A549 (cell line): ENCODE results near the gene EXOC2.

ENCODE experiments used
- EP300 ChIP-seq, 2 experiments: fragments of >200 bp; sonication (Bioruptor Twin); formaldehyde crosslinking; IDR thresholded peaks; 2 replicates in 1 of 2; 3 replicates in 1 of 2; pipeline ENCODE4 v1.6.1; 2016 to 2017
- MYC ChIP-seq: IDR thresholded peaks from 2 replicates; pipeline ENCODE4 v1.6.1; 2012; ENCODE audit warnings: mild to moderate bottlenecking, inconsistent platforms, low read length, improper control_type of control experiment, borderline replicate concordance
- POLR2A ChIP-seq: IDR thresholded peaks from 2 replicates; pipeline ENCODE4 v1.6.1; 2012; ENCODE audit warnings: mild to moderate bottlenecking, low read length
- TP53 ChIP-seq: fragments of 250-450 bp; sonication (Bioruptor Pico); IDR thresholded peaks from 2 replicates; pipeline ENCODE4 v1.5.0; 2021; ENCODE audit warnings: mild to moderate bottlenecking, moderate library complexity
- TF ChIP-seq, protein P1 (sequence below): fragments of >200 bp; sonication (Bioruptor Twin); formaldehyde crosslinking; IDR thresholded peaks from 3 replicates; pipeline ENCODE4 v1.5.1; 2016

GRCh38 chr6:610882-611281 lies 82.1 kb downstream of the EXOC2 start:
- no peak for TF ChIP-seq TP53 (CRISPR knock-in tag)
- no peak for TF ChIP-seq POLR2A
- TF ChIP-seq, protein P1, sequence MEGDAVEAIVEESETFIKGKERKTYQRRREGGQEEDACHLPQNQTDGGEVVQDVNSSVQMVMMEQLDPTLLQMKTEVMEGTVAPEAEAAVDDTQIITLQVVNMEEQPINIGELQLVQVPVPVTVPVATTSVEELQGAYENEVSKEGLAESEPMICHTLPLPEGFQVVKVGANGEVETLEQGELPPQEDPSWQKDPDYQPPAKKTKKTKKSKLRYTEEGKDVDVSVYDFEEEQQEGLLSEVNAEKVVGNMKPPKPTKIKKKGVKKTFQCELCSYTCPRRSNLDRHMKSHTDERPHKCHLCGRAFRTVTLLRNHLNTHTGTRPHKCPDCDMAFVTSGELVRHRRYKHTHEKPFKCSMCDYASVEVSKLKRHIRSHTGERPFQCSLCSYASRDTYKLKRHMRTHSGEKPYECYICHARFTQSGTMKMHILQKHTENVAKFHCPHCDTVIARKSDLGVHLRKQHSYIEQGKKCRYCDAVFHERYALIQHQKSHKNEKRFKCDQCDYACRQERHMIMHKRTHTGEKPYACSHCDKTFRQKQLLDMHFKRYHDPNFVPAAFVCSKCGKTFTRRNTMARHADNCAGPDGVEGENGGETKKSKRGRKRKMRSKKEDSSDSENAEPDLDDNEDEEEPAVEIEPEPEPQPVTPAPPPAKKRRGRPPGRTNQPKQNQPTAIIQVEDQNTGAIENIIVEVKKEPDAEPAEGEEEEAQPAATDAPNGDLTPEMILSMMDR: no peak
- TF ChIP-seq EP300 (IDR thresholded peaks at IDR 0.05): no peak
- TF ChIP-seq MYC: no peak
